NCI-H526 (cell line): Measurements from ENCODE around the gene AP1M2.
"Not testable (repeated sequence)": the region's sequence is repeated elsewhere in the genome, so short reads cannot be mapped to it uniquely, and the experiment has no call there.

Experiments used
- DNase-seq, 2 experiments: peaks; one replicate each; lab custom pipeline; 2025; lab: John Stamatoyannopoulos, UW

Gene AP1M2

DNA sequence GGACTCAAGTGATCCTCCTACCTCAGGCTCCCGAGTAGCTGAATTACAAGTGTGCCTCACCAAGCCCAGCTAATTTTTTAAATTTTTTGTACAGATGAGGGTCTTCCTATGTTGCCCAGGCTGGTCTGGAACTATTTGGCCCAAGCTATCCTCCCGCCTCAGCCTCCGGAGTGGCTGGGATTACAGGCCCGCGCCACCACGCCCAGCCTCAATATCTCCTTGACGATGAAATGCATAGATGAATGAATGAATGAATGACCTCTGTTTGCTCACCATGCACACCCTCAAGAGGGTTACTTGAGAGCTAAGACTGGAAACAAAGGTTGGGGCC, 14.9 kb upstream of the AP1M2 start:
- no peak for DNase-seq

DNA sequence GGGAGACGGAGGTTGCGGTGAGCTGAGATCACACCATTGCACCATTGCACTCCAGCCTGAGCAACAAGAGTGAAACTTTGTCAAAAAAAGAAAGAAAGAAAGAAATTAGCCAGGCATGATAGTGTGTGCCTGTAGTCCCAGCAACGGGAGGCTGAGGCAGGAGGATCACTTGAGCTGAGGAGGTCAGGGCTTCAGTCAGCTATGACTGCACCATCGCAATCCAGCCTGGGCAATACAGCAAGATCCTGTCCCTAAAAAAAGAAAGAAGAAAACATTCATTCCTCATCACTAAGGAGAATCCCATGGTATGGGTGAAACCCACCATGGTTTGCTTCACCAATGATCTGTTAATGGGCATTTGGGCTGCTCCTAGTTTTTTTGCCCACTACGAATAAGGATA, 13.0 kb upstream of the AP1M2 start:
- no peak for DNase-seq

DNA sequence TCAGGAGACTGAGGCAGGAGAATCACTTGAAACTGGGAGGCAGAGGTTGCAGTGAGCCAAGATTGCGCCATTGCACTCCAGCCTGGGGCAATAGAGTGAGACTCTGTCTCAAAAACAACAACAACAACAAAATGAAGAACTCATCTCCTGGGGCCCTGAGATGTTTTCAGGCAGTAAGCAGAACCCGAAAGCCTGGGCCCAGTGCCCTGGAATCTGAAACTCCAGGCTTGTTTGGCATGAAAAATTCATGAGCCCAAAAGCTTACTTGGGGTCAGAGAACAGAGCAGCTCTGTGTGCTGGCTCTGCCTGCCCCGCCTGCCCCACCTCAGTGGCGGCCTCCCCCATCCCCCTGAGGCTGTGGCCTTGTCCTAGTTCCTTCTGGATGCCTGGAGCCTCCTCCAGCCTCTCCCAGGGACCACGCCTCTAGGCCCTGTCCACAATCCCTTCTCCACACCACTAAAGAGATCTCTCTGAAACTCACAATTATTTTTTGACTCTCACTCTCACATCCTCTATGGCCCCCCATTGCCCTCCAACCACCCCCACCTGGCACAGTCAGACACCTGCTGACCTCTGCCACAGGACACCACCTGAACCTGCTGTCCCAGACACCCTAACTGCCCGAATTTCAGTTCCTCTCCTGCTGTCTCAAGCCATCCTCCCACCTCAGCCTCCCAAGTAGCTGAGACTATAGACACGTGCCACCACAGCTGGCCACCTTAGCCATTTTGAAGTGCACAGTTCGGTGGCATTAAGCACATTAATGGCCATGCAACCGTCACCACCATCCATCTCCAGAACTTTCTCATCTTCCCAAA, 6.9 kb upstream of the AP1M2 start:
- no peak for DNase-seq

DNA sequence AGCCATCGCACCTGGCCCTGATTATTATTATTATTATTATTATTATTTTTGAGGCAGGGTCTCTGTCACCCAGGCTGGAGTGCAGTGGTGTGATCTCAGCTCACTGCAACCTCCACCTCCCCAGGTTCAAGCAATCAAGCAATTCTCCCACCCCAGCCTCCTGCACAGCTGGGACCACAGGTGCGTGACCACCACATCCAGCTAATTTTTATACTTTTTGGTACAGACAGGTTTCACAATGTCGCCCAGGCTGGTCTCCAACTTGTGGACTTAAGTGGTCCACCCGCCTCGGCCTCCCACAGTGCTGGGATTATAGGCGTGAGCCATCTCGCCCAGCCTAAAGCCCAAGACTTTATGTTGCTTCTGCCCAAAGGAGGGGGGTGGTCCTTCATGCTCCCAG, 6.0 kb upstream of the AP1M2 start:
- no peak for DNase-seq

DNA sequence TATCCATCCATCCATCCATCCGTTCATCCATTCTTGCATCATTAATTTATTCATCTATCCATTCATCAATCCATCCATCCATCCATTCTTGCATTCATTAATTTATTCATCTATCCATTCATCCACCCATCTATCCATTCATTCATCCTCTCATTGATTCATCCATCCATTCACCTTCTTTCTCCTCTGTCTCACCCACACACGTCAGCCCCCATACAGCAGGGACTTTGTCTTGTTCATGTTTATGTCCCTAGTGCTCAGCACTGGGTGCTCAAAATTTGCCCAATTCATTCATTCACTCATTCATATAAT, 683 bp upstream of the AP1M2 start:
- no peak for DNase-seq

DNA sequence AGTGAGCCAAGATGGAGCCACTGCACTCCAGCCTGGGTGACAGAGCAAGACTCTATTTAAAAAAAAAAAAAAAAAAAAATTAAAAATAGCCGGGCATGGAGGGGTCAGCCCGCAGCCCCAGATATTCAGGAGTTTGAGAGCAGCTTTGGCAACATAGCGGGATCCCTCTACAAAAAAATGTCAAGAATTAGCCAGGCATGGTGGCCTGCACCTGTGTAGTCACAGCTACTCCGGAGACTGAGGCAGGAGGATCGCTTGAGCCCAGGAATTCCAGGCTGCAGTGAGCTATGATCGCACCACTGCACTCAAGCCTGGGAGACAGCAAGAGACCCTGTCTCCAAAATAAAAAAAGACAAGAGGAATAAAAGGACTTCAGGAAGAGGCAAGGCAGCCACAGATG, 716 bp downstream of the AP1M2 start:
- peak in 1 of 2 experiments; percentile 12 for DNase-seq

DNA sequence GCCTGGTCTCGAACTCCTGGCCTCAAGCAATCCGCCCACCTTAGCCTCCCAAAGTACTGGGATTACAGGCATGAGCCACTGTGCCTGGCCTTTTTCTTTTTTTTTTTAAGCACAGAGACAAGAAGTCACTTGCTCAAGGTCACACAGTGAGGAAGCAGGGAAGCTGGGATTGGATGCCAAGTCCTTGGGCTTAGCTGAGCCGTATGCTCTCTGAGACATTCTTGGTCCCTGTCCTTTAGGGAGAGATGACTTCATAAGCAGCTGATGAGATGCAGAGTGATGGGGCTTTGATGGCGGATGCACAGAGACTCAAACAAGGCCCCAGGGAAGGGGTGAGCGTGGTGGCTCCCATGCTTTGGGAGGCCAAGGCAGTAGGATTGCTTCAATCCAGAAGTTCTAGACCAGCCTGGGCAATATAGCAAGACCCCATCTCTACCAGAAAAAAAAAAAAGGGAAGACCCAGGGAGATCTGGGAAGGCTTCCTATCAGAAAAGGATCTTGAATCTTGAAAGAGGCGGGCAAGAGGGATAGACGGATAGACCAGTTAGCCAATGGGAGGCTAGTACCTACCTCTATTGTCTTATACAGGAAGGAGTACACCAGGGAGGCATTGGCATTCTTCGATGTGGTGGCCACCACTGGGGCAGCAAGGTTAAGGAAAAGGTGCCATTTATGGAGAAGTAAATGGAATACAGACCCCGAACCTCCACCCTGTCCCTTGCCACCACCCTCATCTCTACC, 3.9 kb downstream of the AP1M2 start:
- DNase-seq: no peak

DNA sequence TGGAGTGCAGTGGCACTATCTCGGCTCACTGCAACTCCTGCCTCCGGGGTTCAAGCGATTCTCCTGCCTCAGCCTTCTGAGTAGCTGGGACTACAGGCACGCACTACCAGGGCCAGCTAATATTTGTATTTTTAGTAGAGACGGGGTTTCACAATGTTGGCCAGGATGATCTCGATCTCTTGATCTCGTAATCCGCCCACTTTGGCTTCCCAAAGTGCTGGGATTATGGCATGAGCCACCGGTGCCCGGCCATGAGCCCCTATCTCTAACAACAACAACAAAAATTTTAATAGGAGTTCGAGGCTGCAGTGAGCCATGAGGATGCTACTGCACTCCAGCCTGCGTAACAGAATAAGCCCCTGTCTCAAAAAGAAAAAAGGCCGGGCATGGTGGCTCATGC, 5.0 kb downstream of the AP1M2 start:
- no peak for DNase-seq

DNA sequence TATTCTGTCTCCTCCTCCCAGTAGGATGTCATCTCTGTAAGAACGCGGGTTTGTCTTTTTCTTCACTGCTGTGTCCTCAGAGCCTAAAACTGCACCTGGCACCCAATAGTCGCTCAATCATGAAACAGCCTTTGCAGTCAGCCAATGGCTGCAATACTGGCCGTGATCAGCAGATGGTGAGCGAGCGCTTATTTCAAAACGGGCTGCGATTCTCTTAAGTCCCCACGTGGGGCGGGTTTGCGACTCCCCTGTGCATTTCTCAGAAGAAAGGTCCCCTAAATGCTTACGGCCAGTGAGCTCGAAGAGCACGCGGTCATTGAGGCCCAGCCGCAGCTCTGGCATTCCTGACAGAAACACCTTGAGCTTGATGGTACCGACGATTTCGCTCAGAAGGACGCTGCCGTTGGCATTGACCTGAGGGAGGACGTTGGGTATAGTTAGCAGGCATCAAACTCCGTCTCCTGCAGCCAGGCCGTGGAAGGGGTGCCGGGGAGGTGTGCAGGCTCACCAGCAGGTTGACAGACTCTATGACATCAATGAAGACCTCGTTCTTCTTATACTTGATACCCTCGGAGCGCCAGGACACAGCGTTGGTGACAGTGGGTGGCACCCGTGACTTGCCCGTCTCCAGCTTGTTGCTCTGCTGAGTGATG, 6.0 kb downstream of the AP1M2 start:
- peak; percentile 63 to 90 for DNase-seq

DNA sequence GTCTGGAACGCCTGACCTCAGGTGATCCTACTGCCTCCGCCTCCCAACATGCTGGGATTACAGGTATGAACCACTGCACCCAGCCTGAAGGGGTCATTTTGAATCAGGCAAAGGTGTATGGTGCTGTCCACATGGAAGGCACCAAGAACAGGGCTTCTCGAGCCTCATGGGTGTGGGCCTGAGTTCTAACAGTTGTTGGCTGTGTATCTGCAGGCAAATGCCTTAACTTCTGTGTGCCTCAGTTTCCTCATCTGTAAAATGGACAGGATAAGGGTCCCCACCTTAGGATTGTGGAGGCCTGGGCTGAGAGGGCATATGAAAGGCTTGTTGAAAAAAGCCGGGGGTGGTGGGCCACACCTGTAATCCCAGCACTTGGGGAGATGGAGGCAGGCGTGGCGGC, 9.2 kb downstream of the AP1M2 start:
- no peak for DNase-seq

DNA sequence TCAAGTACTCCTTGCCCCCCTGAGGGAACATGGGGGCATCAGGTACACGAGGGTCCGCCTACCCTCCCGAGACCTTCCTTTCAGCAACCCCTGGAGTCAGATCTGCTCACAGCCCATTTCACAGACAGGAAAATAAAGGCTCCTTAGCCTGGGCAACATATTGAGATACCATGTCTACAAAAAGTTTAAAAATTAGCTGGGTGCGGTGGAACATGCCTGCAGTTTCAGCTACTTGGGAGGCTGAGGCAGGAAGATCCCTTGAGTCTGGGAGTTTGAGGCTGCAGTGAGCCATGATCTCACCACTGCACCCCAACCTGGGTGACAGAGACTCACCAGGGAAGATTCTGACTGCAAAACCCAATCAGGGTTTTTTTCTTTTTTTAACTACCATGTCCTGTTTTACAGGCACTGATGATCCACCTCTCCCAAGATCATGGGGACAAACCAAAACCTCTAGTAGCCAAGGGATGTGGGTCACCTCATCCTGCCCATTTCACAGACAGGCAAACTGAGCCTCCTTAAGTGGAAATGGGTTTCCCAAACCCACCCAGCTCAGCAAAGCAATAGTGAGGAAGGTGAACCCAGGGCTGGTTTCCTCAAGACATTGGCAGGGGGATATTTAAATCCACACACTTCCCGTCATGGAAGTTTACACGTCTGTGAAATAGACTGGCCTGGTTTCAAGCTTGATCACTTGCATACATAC, 11.9 kb downstream of the AP1M2 start:
- DNase-seq: no peak

DNA sequence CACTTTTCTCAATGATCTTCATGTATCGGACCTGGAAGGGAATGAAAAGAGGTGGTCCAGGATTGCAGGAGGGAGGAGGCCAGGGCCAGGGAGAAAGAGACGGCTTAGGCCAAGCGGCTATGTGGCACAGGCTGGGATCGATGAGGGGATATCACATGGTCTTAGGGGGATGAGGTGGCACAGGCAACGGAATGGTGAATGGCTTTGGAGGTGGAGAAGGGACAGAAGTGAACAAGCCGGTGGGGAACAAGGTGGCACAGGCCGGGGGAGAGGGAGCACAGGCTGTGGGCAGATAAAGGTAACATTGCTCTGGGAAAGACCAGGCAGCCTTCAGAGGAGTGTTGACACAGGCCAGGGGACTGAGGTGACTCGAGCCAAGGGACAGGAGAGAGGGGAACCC, 12.7 kb downstream of the AP1M2 start:
- no peak for DNase-seq

DNA sequence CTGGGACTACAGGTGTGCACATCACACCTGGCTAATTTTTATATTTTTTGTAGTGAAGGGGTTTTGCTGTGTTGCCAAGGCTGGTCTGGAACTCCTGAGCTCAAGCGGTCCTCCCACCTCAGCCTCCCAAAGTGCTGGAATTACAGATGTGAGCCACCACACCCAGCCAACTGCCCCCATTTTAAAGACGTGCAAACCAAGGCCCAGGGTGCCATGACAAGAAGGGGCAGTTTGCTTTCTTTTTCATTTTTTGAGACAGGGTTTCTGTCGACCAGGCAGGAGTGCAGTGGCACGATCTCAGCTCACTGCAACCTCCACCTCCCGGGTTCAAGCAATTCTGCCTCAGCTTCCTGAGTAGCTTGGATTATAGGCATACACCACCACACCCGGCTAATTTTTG, 13.3 kb downstream of the AP1M2 start:
- not testable (repeated sequence) for DNase-seq

DNA sequence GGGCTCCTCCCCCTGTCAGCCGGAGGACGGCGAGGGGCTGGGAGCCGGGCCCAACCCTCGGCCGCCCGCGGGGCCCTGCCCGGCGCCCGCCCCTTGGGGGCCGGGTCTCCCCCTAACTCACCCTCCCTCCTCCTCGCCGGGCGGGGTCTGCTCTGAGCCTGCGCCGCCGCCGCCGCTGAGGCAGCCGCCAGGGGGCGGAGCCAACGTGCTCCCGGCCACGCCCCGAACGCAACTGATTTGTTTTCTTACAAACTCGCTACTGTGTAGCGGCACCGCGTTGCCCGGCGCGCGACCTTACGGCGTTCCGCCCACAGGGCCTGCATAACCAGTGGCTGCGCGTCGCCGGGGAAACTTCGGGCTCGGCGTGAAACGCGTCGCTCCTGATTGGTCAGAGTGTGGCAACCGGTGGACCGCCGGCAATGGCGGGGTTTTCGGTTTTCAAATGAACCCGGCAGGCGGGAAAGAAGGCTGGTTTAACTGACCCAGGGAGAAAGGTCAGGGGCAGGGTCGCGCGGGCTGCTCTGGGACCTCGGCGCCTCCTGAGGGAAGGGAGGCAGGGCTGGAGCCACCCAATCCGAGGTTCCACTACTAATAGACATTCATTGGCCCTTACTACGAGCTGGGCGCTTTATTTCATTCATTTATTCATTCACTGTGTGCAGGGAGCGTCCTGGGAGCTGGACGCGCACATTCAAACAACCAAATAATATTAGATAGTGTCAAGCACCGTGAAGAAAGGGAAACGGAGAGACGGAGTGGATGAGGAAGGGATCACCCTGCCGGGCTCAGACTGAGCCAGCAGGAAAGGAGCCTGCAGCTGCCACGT, 18.1 kb downstream of the AP1M2 start, which contains the start of gene CDKN2D:
Gene CDKN2D (minus strand): TSS at position 154 of the 826 bp plus-strand sequence. CDS start 326 bp downstream, outside the sequence.
- peak; percentile 93 to 98 for DNase-seq

DNA sequence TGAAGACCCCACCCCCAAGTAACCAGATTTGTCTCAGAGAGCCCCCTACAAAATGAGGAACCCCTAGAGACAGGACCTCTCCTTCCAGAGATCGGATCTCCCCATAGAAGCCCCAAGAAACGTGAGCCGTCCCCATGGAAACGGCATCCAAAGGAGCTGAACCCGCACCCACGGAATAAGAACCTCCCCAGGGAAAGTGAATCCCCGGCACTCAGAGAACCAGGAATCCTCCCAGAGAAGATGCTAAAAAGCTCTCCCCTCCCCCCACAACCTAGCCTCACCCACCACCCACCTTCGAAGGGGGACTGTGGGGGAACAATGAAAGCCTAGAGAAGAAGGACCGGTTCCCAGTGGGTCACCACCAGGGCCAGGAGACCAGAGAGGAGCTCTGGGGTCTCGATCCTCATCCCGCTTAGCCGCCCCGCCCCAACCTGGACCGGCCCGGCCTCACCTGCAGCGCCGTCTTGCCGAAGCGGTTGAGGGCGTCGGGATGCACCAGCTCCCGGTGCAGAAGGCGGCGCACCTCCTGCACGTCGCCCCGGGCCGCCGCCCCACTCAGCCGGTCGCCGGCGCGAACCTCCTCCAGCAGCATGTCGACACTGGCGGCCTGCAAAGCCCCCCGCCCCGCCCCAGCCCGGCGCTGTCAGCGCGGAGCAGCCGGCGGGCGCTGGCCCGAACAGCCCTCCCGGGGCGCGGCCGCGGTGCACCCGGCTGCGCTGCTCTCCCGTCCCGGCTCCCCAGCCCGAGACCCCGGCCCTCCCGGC, 18.9 kb downstream of the AP1M2 start:
- peak in 1 of 2 experiments; percentile 81 for DNase-seq

DNA sequence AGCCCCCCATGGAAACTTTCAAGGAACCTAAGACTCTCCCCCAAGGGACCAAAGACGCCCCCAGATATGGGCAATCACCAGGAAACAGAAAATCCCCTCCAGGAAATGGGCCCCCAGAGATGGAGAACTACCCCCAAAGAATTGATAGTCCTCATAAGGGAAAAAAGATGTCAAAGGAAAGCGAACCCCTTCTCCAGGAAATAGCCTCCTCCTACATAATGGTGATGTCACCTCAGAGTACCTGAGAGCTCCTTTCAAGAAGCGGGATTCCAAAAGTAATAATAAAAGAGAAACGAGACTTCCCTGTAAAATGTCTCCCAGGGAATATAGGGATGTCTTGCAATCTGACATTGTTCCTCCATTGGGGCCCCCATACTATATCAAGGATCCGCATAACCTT, 19.5 kb downstream of the AP1M2 start:
- no peak for DNase-seq

DNA sequence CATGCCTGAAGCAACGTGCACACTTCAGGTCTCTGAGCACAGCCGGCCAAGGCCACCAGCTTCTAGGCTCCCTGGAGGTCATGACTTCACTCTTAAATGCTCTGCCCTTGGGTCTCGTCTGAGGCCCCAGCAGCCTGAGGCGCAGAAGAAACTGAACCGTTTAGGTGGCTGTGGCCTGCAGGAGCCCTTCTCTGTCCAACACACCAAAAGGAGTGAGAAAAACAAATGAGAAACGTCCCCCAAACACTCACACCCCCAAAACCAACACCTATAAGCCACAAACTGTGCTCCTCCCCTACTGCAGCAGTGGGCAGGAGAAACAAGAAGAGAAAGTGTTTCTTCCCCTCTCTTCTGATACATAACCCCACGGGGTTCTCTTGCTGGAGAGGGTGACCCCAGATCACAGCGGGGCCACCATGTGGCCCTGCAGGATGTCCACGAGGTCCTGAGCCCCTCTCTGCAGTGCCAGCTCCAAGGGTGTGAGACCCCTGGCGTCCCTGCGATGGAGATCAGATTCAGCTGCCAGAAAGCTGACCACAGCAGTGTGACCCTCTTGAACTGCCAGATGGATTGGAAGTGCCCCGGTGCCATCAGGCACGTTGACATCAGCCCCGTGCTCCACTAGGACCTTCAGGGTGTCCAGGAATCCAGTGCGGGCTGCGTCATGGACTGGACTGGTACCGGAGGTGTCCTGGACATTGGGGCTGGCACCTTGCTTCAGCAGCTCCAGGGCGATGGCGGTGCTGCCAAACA, 20.3 kb downstream of the AP1M2 start:
- DNase-seq: no peak

DNA sequence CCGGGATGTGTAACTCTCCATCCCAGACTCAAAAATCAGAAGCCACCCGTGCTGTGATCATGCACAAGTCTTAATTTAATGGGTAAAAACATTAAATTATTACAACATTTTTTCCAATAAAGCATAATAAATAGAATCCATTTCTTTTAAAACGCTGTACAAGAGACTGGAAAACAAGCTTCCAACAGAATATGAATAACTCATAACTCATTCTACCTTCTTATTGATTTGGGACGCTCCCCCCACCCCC, 20.8 kb downstream of the AP1M2 start:
- no peak for DNase-seq

DNA sequence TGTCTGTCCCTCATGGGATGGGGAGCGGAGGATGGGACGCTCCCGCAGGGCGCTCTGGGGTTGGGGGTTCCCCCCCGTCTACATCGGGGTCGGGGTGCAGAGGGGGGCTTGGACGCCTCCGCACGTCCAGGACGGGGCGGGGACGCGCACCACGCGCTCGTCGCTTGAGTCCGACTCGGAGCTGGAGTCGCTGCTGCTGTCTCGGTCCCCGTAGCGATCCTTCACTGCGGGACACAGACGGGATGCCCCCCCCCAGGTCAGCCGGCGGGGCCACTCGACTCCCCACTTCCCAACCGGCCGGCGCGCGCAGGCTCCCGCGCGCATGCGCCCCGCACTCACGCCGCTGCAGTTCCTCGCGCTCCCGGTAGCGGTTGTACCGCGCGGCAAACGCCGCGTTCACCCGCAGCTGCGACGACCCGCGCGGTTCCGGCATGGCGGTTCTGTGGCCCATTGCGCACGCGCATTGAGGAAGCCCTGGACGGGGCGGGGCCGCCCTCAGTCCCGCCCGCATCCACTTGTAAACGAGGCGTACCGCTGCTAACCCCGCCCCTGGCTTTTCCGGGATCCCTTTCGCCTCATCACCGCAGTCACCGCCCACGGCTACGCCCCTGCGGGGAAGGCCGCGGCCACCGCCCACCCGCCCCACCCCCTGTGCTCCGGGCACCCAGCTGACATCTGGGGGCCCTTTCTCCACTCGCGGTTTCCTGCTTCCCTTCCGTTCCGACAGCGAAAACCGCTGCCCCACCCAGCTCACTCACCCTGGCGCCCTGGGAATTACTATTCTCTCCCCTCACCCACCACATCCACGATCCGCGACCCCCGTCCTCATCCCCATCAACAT, 21.3 kb downstream of the AP1M2 start, which contains the start of gene KRI1:
Gene KRI1 (minus strand): TSS at position 444 of the 841 bp plus-strand sequence. CDS start 11 bp downstream, at position 433.
- peak; percentile 75 to 95 for DNase-seq
